ENCODE measurements around the gene PCAT7.
A peak's percentile ranks its signal among the peaks of the same experiment; 100 is the strongest.
"Not testable (repeated sequence)": the region's sequence is repeated elsewhere in the genome, so short reads cannot be mapped to it uniquely, and the experiment has no call there.

The PCAT7 gene

GRCh38 chr9:94564279-94564678 lies 9.4 kb downstream of the PCAT7 start:
- not testable (repeated sequence) for DNase-seq

GRCh38 chr9:94566550-94566949 lies 11.7 kb downstream of the PCAT7 start:
- DNase-seq = no peak

- no peak for DNase-seq
These were observed 12.4 kb downstream of the PCAT7 start for GRCh38 chr9:94567271-94567670.

GRCh38 chr9:94568250-94568889 lies 13.5 kb downstream of the PCAT7 start:
- no peak for DNase-seq

- DNase-seq = no peak
These were observed 14.3 kb downstream of the PCAT7 start for GRCh38 chr9:94568972-94569712.

- DNase-seq = no peak
These were observed 21.2 kb downstream of the PCAT7 start for GRCh38 chr9:94576131-94576530.

- no peak for DNase-seq
These were observed 22.2 kb downstream of the PCAT7 start for GRCh38 chr9:94577036-94577435.

- no peak for DNase-seq
These were observed 22.7 kb downstream of the PCAT7 start for GRCh38 chr9:94577571-94577970.

GRCh38 chr9:94581728-94582127 lies 26.8 kb downstream of the PCAT7 start:
- no peak for DNase-seq

- DNase-seq = no peak
These were observed 29.7 kb downstream of the PCAT7 start for GRCh38 chr9:94584555-94584954.

- DNase-seq = no peak
These were observed 31.4 kb downstream of the PCAT7 start for GRCh38 chr9:94586316-94586715.

GRCh38 chr9:94586814-94587213 lies 31.9 kb downstream of the PCAT7 start:
- no peak for DNase-seq

GRCh38 chr9:94588681-94589080 lies 33.8 kb downstream of the PCAT7 start:
- DNase-seq = no peak

- DNase-seq = not testable (repeated sequence)
These were observed 36.2 kb downstream of the PCAT7 start for GRCh38 chr9:94591046-94591545.

- DNase-seq = no peak
These were observed 37.0 kb downstream of the PCAT7 start for GRCh38 chr9:94591876-94592275.

- not testable (repeated sequence) for DNase-seq
These were observed 37.8 kb downstream of the PCAT7 start for GRCh38 chr9:94592683-94593082.

- no peak for DNase-seq
These were observed 38.8 kb downstream of the PCAT7 start, which contains the start of gene FBP2 for GRCh38 chr9:94593459-94594345. Gene FBP2, minus strand, starts transcription at chr9:94593824. Its CDS starts 98 bp downstream, at chr9:94593726.

GRCh38 chr9:94599102-94599501 lies 44.2 kb downstream of the PCAT7 start:
- DNase-seq = no peak

GRCh38 chr9:94600258-94600657 lies 45.4 kb downstream of the PCAT7 start:
- no peak for DNase-seq

- no peak for DNase-seq
These were observed 45.8 kb downstream of the PCAT7 start for GRCh38 chr9:94600715-94601114.

GRCh38 chr9:94602666-94603065 lies 47.8 kb downstream of the PCAT7 start:
- DNase-seq = no peak

- peak; percentile 44 for DNase-seq
These were observed 48.6 kb downstream of the PCAT7 start for GRCh38 chr9:94603259-94604160.
